ENCODE data around the gene SCN4B. TPM values are rescaled to one million over a fixed set of nuclear protein-coding genes. Genes with fewer than 3 reads are reported as not detected.

SCN4B gene
- total RNA-seq, 2 donors from 2014 or later: 0.15 to 0.20 TPM

DNA sequence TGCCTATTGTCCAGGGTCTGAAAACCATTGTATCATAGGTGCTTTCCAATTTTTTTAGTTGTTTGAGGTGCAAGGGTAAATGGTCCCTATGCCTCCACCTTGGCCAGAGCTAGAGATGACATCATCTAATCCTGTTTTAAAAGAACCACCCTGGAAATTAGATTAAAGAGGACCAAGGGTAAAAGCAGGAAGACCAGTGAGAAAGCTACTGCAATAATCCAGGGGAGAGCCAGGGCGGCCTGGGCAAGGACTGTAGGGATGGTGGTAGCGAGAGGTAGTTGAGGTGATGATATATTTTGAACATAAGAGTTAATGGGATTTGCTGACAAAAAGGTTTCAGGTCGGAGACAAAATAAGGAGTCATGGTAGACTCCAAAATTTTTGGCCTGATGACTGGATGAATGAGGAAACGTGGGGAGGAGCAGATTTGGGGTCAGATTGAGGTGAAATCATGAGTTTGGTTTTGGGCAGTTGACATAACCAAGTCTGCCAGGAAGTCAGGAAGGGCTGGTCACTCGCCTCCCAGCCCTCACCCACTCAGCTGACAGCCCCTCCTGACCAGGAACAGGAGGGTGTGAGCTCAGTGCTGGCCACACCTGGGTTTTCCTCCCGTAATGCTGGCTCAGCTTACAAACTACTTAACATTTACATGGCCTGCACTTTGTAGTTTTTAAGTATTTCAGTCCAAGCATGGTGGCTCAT, 23.0 kb downstream of the SCN4B start:
- WGBS, 2 experiments (ENCODE audit: insufficient coverage in 1 of 2, insufficient read length in 1 of 2): 92 to 93% methylated on average over 4 to 6 of the region's 6 CpGs
- TF ChIP-seq, protein P1, sequence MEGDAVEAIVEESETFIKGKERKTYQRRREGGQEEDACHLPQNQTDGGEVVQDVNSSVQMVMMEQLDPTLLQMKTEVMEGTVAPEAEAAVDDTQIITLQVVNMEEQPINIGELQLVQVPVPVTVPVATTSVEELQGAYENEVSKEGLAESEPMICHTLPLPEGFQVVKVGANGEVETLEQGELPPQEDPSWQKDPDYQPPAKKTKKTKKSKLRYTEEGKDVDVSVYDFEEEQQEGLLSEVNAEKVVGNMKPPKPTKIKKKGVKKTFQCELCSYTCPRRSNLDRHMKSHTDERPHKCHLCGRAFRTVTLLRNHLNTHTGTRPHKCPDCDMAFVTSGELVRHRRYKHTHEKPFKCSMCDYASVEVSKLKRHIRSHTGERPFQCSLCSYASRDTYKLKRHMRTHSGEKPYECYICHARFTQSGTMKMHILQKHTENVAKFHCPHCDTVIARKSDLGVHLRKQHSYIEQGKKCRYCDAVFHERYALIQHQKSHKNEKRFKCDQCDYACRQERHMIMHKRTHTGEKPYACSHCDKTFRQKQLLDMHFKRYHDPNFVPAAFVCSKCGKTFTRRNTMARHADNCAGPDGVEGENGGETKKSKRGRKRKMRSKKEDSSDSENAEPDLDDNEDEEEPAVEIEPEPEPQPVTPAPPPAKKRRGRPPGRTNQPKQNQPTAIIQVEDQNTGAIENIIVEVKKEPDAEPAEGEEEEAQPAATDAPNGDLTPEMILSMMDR (conservative IDR thresholded peaks at IDR 0.05): no peak
- H3K9me3 Mint-ChIP-seq: no peaks in the 10 kb centered on the region
- no peak overlapping the region for H3K4me3 Mint-ChIP-seq
- H3K27me3 Mint-ChIP-seq (ENCODE audit: insufficient read depth): peaks cover 7% of the 10 kb centered on the region
- Histone ChIP-seq H3K4me1 (ENCODE audit: control insufficient read depth, insufficient read depth, low read length) (no peaks in the 10 kb centered on the region), H3K9me3 (ENCODE audit: control insufficient read depth, low read length) (no peaks in the 10 kb centered on the region), H3K27ac (ENCODE audit: low read depth, low read length) (no peak overlapping the region), H3K27me3 (ENCODE audit: control insufficient read depth, insufficient read depth, low read length, poor library complexity, severe bottlenecking) (no peaks in the 10 kb centered on the region), H3K9ac (ENCODE audit: extremely low read depth, low read length, poor library complexity, severe bottlenecking) (no peak overlapping the region), H3K4me3 (ENCODE audit: low read length) (no peak overlapping the region), H3K36me3 (ENCODE audit: control insufficient read depth, insufficient read depth, low read length) (no peaks in the 10 kb centered on the region)
- H3K36me3 Mint-ChIP-seq (ENCODE audit: low read depth): no peaks in the 10 kb centered on the region
- H3K4me1 Mint-ChIP-seq: peaks cover 5% of the 10 kb centered on the region
- no peak for DNase-seq
- H3K27ac Mint-ChIP-seq: no peak overlapping the region

DNA sequence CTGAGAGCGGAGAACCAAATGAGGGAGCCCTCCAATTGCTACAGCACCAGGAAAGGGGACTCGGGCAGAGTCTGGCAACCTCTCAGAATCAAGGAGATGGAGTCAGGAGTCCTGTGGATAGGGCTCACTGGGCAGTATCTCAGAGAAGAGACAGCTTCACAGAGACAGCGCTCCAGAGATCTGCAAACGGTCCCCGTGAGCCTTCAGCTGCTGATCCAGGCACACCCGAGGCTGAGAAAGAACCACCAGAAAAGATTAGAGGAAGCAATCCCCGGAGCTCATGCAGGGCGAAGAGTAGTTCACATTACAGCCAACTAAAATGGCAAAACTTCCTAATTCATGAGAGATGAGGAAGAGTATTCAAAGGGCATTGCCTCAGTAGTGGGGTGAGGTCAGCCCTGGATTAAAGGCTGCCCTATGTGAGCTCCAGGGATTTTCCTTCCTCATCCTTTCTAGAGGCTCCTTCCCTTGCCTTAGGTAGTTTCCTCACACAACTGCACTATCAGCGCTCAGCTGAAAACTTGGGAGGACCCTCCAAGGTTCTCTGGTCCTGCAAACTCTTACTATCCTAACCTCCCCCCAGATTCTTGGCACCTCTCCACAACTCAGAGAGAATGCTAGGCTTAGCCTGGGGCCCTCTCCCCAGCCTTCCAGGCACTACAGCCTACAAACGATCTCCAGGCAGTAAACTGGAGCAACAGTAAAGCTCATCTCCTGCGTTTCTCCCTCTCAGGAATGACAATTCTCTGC, 23.7 kb downstream of the SCN4B start:
- Mint-ChIP-seq H3K27me3 (ENCODE audit: insufficient read depth) (peaks cover 4% of the 10 kb centered on the region), H3K4me3 (no peak overlapping the region), H3K27ac (no peak overlapping the region), H3K36me3 (ENCODE audit: low read depth) (no peaks in the 10 kb centered on the region), H3K9me3 (no peaks in the 10 kb centered on the region), H3K4me1 (peaks cover 5% of the 10 kb centered on the region)
- Histone ChIP-seq H3K9me3 (ENCODE audit: control insufficient read depth, low read length) (no peaks in the 10 kb centered on the region), H3K4me3 (ENCODE audit: low read length) (no peak overlapping the region), H3K36me3 (ENCODE audit: control insufficient read depth, insufficient read depth, low read length) (no peaks in the 10 kb centered on the region), H3K4me1 (ENCODE audit: control insufficient read depth, insufficient read depth, low read length) (no peaks in the 10 kb centered on the region), H3K9ac (ENCODE audit: extremely low read depth, low read length, poor library complexity, severe bottlenecking) (no peak overlapping the region), H3K27ac (ENCODE audit: low read depth, low read length) (no peak overlapping the region), H3K27me3 (ENCODE audit: control insufficient read depth, insufficient read depth, low read length, poor library complexity, severe bottlenecking) (no peaks in the 10 kb centered on the region)
- DNase-seq: no peak
- TF ChIP-seq, protein P1 (conservative IDR thresholded peaks at IDR 0.05): no peak
- 85 to 90% methylated on average over 11 of the region's 11 CpGs for WGBS, 2 experiments (ENCODE audit: insufficient coverage in 1 of 2, insufficient read length in 1 of 2)

DNA sequence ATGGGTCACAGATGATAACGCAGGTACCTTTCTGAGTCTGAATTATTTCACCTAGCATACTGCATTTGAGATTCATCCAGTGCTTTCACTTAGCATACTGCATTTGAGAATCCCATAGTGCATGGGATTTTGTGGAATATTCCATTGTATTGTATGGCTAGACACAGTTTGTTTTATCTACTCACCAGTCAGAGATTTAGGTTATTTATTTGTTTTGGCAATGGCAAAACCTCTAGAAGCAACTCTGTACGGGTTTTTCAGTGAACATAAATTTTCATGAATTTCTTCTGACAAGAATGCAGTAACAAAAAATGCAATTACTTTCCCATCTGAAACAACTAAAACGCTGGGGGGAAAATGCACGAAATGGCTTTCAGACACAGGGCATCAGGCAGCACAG, 24.3 kb downstream of the SCN4B start:
- H3K4me3 Mint-ChIP-seq: no peak overlapping the region
- H3K27ac ChIP-seq (ENCODE audit: low read depth, low read length): no peak overlapping the region
- no peaks in the 10 kb centered on the region for H3K36me3 ChIP-seq (ENCODE audit: control insufficient read depth, insufficient read depth, low read length)
- no peak overlapping the region for H3K27ac Mint-ChIP-seq
- TF ChIP-seq, protein P1 (conservative IDR thresholded peaks at IDR 0.05): no peak
- peaks cover 2% of the 10 kb centered on the region for H3K27me3 Mint-ChIP-seq (ENCODE audit: insufficient read depth)
- peaks cover 5% of the 10 kb centered on the region for H3K4me1 Mint-ChIP-seq
- no peaks in the 10 kb centered on the region for H3K9me3 ChIP-seq (ENCODE audit: control insufficient read depth, low read length)
- H3K4me1 ChIP-seq (ENCODE audit: control insufficient read depth, insufficient read depth, low read length): no peaks in the 10 kb centered on the region
- no peaks in the 10 kb centered on the region for H3K27me3 ChIP-seq (ENCODE audit: control insufficient read depth, insufficient read depth, low read length, poor library complexity, severe bottlenecking)
- H3K9me3 Mint-ChIP-seq: no peaks in the 10 kb centered on the region
- no peak overlapping the region for H3K4me3 ChIP-seq (ENCODE audit: low read length)
- WGBS, 2 experiments (ENCODE audit: insufficient coverage in 1 of 2, insufficient read length in 1 of 2): 89 to 91% methylated on average over 2 to 4 of the region's 4 CpGs
- no peak overlapping the region for H3K9ac ChIP-seq (ENCODE audit: extremely low read depth, low read length, poor library complexity, severe bottlenecking)
- H3K36me3 Mint-ChIP-seq (ENCODE audit: low read depth): no peaks in the 10 kb centered on the region
- no peak for DNase-seq
